ENCODE measurements around the gene NF1. TPM values are rescaled to one million over a fixed set of nuclear protein-coding genes. Genes with fewer than 3 reads are reported as not detected.

The NF1 gene
- total RNA-seq, 1 donor from 2014 or later = 42.5 TPM

DNA sequence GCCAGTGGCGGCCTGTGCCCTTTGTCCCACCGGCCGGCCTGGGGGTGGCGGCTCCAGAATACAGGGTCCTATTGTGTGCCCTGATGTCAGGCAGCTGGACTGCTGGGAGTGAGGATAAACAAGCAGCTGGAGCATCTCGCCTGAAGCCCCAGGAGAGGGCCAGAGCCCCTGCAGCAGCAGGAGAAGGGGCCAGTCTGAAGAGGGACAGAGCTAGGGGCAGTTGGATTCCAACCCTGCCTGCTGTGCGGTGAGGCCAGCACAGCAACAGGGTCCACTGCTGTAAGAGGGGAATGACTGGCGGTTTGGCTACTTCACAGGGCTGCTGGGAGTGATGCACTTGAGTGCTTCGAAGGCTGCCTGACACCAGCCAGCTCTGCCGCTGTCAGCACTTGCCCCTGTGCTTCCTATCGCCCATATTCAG lies 321.7 kb downstream of the NF1 start:
- no peak overlapping the region for H3K4me3 ChIP-seq
- H3K27ac ChIP-seq (replicated peaks) = no peak overlapping the region
- TF ChIP-seq CTCF (IDR thresholded peaks at IDR 0.05; ENCODE audit: borderline replicate concordance) = no peak
- peak; percentile 45 for DNase-seq
- H3K36me3 ChIP-seq = no peaks in the 10 kb centered on the region
- peaks cover 9% of the 10 kb centered on the region for H3K27me3 ChIP-seq (ENCODE audit: low read depth)
- no peaks in the 10 kb centered on the region for H3K9me3 ChIP-seq (replicated peaks)
- intact Hi-C loops (cut with micrococcal nuclease) = no loop called here
- H3K4me1 ChIP-seq = peaks cover 31% of the 10 kb centered on the region

DNA sequence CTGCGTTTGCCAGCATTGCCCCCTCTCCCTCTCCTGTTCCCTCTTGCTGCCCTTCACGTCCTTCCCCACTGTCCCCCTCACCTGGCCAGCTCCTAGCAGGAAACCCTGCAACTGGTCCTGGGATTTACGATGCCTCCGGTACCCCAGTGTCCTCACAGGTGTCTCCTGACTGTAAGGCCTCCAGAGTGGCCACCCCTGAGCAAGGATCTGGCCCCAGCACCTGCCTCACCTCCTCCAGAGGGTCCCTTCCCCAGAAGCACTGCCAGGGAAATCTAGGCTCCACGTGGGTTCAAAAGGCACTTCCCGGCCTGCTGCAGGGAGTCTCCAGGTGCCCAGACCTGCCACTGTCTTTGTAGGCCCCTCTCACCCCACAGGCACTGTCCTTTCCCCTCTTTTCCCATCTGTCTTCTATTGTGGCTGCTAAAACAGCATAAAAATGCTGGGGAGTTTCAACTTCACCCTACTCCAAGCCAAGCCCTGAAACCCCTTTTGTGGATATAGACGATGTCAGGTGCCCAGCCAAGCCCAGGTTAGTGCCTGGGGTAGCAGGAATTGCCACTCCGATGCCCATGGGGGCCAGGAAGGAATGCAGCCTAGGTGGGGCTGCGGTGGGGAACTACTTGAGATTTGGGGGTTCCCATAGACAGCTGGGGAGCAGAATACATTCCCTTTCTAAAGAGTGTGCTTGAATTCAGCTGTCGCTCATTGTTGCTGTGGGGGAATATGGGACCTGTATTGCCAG lies 322.4 kb downstream of the NF1 start:
- Histone ChIP-seq H3K9me3 (replicated peaks) (peaks cover 4% of the 10 kb centered on the region), H3K27me3 (ENCODE audit: low read depth) (peaks cover 7% of the 10 kb centered on the region), H3K4me1 (peaks cover 31% of the 10 kb centered on the region), H3K36me3 (no peaks in the 10 kb centered on the region), H3K4me3 (no peak overlapping the region), H3K27ac (replicated peaks) (no peak overlapping the region)
- no peak for TF ChIP-seq CTCF (IDR thresholded peaks at IDR 0.05; ENCODE audit: borderline replicate concordance)
- intact Hi-C loops (cut with micrococcal nuclease) = no loop called here
- DNase-seq = no peak

- Histone ChIP-seq H3K36me3 (no peaks in the 10 kb centered on the region), H3K4me3 (no peak overlapping the region), H3K27me3 (ENCODE audit: low read depth) (peaks cover 9% of the 10 kb centered on the region), H3K4me1 (peaks cover 24% of the 10 kb centered on the region), H3K27ac (replicated peaks) (no peak overlapping the region), H3K9me3 (replicated peaks) (peaks cover 17% of the 10 kb centered on the region)
- TF ChIP-seq CTCF (IDR thresholded peaks at IDR 0.05; ENCODE audit: borderline replicate concordance) = no peak
- no peak for DNase-seq
- intact Hi-C loops (cut with micrococcal nuclease) = no loop called here
Measured at GRCh38 chr17:31418773-31419350, 324.1 kb downstream of the NF1 start.

DNA sequence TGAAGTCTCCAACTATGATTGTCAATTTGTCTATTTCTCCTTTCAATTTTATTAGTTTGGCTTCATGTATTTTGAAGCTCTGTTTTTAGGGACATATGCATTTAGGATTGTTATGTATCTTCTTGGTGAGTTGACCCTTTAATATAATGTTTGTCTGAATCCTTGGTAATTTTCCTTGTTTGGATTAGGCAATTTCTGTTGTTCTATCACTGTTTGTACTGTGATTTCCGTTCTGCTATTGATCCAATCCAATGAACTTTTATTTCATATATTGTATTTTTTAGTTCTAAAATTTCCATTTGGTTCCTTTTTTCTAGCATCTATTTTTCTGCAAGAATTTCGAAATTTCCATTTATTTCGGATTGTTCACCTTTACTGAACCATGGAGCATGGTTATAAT lies 327.7 kb downstream of the NF1 start:
- intact Hi-C loops (cut with micrococcal nuclease) = no loop called here
- TF ChIP-seq CTCF (IDR thresholded peaks at IDR 0.05; ENCODE audit: borderline replicate concordance) = no peak
- Histone ChIP-seq H3K27me3 (ENCODE audit: low read depth) (peaks cover 16% of the 10 kb centered on the region), H3K9me3 (replicated peaks) (peaks cover 17% of the 10 kb centered on the region), H3K4me1 (peaks cover 15% of the 10 kb centered on the region), H3K4me3 (no peak overlapping the region), H3K36me3 (no peaks in the 10 kb centered on the region), H3K27ac (replicated peaks) (no peak overlapping the region)
- no peak for DNase-seq

- Histone ChIP-seq H3K36me3 (no peaks in the 10 kb centered on the region), H3K27ac (replicated peaks) (no peak overlapping the region), H3K4me1 (peaks cover 26% of the 10 kb centered on the region), H3K4me3 (no peak overlapping the region), H3K9me3 (replicated peaks) (peaks cover 17% of the 10 kb centered on the region), H3K27me3 (ENCODE audit: low read depth) (peaks cover 39% of the 10 kb centered on the region)
- TF ChIP-seq CTCF (IDR thresholded peaks at IDR 0.05; ENCODE audit: borderline replicate concordance) = no peak
- intact Hi-C loops (cut with micrococcal nuclease) = no loop called here
- no peak for DNase-seq
Measured at GRCh38 chr17:31424944-31425281, 330.1 kb downstream of the NF1 start.

Data from left ventricle myocardium inferior (tissue), 1 donor.